Heart right ventricle (tissue), 16 donors: ENCODE measurements around the gene APOC1. TPM values are rescaled to one million over a fixed set of nuclear protein-coding genes. Genes with fewer than 3 reads are reported as not detected.
"Not testable (repeated sequence)": the region's sequence is repeated elsewhere in the genome, so short reads cannot be mapped to it uniquely, and the experiment has no call there.

Source experiments
- ATAC-seq, 8 donors: fragments of 200-7000 bp; cut with Tn5 transposase; one replicate each; pipeline ENCODE4 v1.9.1; 2020; ENCODE audit warnings: mild to moderate bottlenecking in 8 of 8, moderate library complexity in 8 of 8, moderate number of reproducible peaks in 1 of 8
- DNase-seq, 2 donors: peaks; one replicate each; pipeline ENCODE4 v3.0.0-alpha.2; 2020
- H3K27ac ChIP-seq, 10 donors: fragments of 200-600 bp; sonication (generic) in 2 of 10; one replicate each; pipeline versions ENCODE4 v1.5.0 to v1.8.0; 2020 to 2022; ENCODE audit warnings: mild to moderate bottlenecking in 3 of 10
- H3K27me3 ChIP-seq, 7 donors: fragments of 200-600 bp; one replicate each; pipeline ENCODE4 v1.8.0; 2021 to 2022; ENCODE audit warnings: mild to moderate bottlenecking in 2 of 7
- H3K36me3 ChIP-seq, 9 donors: fragments of 200-600 bp; sonication (generic) in 1 of 9; one replicate each; pipeline versions ENCODE4 v1.5.0 to v1.8.0; 2020 to 2022; ENCODE audit warnings: mild to moderate bottlenecking in 2 of 9
- H3K4me1 ChIP-seq, 9 donors: fragments of 200-600 bp; sonication (generic) in 1 of 9; one replicate each; pipeline versions ENCODE4 v1.5.0 to v1.8.0; 2020 to 2022; ENCODE audit warnings: mild to moderate bottlenecking in 4 of 9
- H3K4me3 ChIP-seq, 10 donors: fragments of 200-600 bp; sonication (generic) in 2 of 10; one replicate each; pipeline versions ENCODE4 v1.5.0 to v1.8.0; 2020 to 2022; ENCODE audit warnings: mild to moderate bottlenecking in 7 of 10, moderate library complexity in 2 of 10
- H3K9me3 ChIP-seq, 11 donors: fragments of 200-600 bp in 10 of 11; sonication (generic) in 2 of 11; one replicate each; pipeline versions ENCODE4 v1.5.0 to v1.8.0; 2013 to 2022; ENCODE audit warnings: mild to moderate bottlenecking in 2 of 11, control low read depth in 1 of 11, moderate library complexity in 1 of 11
- WGBS, 2 donors: extraction: QIAGEN DNeasy Blood & Tissue Kit; methylation state at CpG; one replicate each; pipeline ENCODE4 v1.1.7; 2013; ENCODE audit warnings: inconsistent platforms in 1 of 2; 5-methylcytosine and 5-hydroxymethylcytosine counted together
- intact Hi-C, 10 donors: fragments of 100-400 bp; cut with DNase I; formaldehyde crosslinking; loops; one replicate each; pipeline versions ENCODE4 v1.11.1 to v1.14.2; 2022
- long read RNA-seq, 3 donors: library from polyadenylated mRNA; unstranded; transcript quantifications; one replicate each; pipeline ENCODE4 v2.0.0, GENCODE V29; 2020 to 2021
- polyA plus RNA-seq, 2 donors: library from polyadenylated mRNA; stranded (reverse); fragments of 200-250 nt; gene quantifications; one replicate each; pipeline ENCODE4 v1.2.3, GENCODE V29; 2013
- total RNA-seq, 10 donors: library from RNA; stranded (reverse); fragmentation: NEBNext Ultra II Directional in 3 of 10; extraction: Animal tissue kit (Norgen Biotek cat#: 25700) in 3 of 10; gene quantifications; one replicate each; pipeline versions ENCODE4 v1.2.1 to v1.2.4, GENCODE V29; 2021 to 2023
- TF ChIP-seq, protein P1 (sequence below), 9 donors: fragments of 200-600 bp; sonication (generic) in 2 of 9; IDR thresholded peaks; one replicate each; pipeline versions ENCODE4 v1.5.0 to v1.8.0; 2021 to 2022; ENCODE audit warnings: antibody characterized with exemption in 9 of 9, mild to moderate bottlenecking in 5 of 9, moderate library complexity in 1 of 9
- donor health status: Arrhythmogenic right ventricular cardiomyopathy.
- donor health status: ischemic (EF 13 %, LVEDD 7.1; RV severe dilation, severe dysfunction).
- donor health status: healthy with polysubstance abuse.
- donor health status: DM: no; HTN: yes; CAD: no.
- donor health status: DM: no; HTN: no; CAD: no.
- donor health status: ischemic (EF 25% LVEDD 6.9; RV normal size, moderate dysfunction).
- donor health status: ischemic (EF 25% LVEDD 5.7; RV mildly dilated, moderate dysfunction).
- donor health status: healthy.
- donor health status: DM: yes; HTN: yes; CAD: no.
- donor health status: Ischemic cardiomyopathy.
- donor health status: ischemic (EF 35%, LVEDD 5.7; RV mildly dilated, moderate dysfunction).
- donor health status: nonischemic (EF 11% LVEDD 7.7; RV severe dilation, severe dysfunction).
- donor health status: DM: yes; HTN: yes; CAD: no.
- donor health status: PGD.
- donor health status: ischemic (EF 29% LVEDD 5.4; RV normal size, mild dysfunction).
- donor health status: nonischemic (EF 23%, LVEDD 6.1; RV moderate dilation, normal function).

Gene APOC1
- total RNA-seq (10 to 100 TPM in 1 of 10 donors, 1 to 10 TPM in 4, not detected in 5; 1.4 to 13.5 (median 1.6) TPM), polyA plus RNA-seq (1 to 10 TPM; 3.6 to 5.3 TPM)
- long read RNA-seq, donor 1 = 0 reads
- long read RNA-seq, donor 2 = 0 reads
- long read RNA-seq, donor 3 = 0 reads

- H3K27me3 ChIP-seq, H3K9me3 ChIP-seq, intact Hi-C loops, H3K36me3 ChIP-seq: not testable (repeated sequence)
- peak within 1 kb of the TSS; percentile 19 to 65 (median 57) for H3K4me3 ChIP-seq
- peak; percentile 83 to 84 for DNase-seq
- 6 to 7% methylated on average over 25 to 27 of the region's 28 CpGs for WGBS, 2 donors
- peaks cover 0 to 38% (median 10%) of the 10 kb centered on the region in 9 donors for H3K4me1 ChIP-seq
- peak within 1 kb of the TSS in 4 of 10 donors; percentile 21 to 82 (median 38) for H3K27ac ChIP-seq
- peak; percentile 88 to 95 (median 93) for ATAC-seq
Measured at GRCh38 chr19:44914433-44915206, at the start of gene APOC1. TSS of gene APOC1 (plus strand) at chr19:44914608. CDS start at chr19:44914892, 284 bp downstream.

GRCh38 chr19:44865196-44865767, 49.1 kb upstream of the APOC1 start:
- H3K4me1 ChIP-seq = peaks cover 0 to 52% (median 32%) of the 10 kb centered on the region in 9 donors
- TF ChIP-seq, protein P1, sequence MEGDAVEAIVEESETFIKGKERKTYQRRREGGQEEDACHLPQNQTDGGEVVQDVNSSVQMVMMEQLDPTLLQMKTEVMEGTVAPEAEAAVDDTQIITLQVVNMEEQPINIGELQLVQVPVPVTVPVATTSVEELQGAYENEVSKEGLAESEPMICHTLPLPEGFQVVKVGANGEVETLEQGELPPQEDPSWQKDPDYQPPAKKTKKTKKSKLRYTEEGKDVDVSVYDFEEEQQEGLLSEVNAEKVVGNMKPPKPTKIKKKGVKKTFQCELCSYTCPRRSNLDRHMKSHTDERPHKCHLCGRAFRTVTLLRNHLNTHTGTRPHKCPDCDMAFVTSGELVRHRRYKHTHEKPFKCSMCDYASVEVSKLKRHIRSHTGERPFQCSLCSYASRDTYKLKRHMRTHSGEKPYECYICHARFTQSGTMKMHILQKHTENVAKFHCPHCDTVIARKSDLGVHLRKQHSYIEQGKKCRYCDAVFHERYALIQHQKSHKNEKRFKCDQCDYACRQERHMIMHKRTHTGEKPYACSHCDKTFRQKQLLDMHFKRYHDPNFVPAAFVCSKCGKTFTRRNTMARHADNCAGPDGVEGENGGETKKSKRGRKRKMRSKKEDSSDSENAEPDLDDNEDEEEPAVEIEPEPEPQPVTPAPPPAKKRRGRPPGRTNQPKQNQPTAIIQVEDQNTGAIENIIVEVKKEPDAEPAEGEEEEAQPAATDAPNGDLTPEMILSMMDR (IDR thresholded peaks at IDR 0.05) = no peak
- 91 to 93% methylated on average over 27 of the region's 27 CpGs for WGBS, 2 donors
- no peaks in the 10 kb centered on the region for H3K27me3 ChIP-seq
- intact Hi-C loops = no loop called here
- no peak overlapping the region for H3K4me3 ChIP-seq
- peak overlapping the region in 1 of 10 donors; percentile 14 for H3K27ac ChIP-seq
- ATAC-seq (no peak), DNase-seq (no peak)
- no peaks in the 10 kb centered on the region for H3K9me3 ChIP-seq
- H3K36me3 ChIP-seq = peaks cover 0 to 62% (median 22%) of the 10 kb centered on the region in 9 donors

DNA sequence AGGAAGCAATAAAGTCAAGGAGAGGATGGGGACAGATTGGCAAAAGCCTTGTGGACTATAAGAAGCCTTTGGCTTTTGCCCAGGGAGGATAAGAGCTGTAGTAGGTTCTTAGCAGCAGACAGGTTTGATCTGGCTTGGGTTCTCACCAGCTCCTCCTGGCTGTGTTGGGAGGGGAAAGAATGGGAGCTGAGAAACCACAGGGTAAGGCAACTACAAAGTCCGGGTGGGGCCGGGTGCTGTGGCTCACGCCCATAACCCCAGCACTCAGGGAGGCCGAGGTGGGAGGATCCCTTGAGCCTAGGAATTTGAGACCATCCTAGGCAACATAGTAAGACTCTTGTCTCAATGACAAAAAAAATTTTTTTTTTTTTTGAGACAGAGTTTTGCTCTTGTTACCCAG, 47.7 kb upstream of the APOC1 start:
- intact Hi-C loops = no loop called here
- Histone ChIP-seq H3K27ac (peak overlapping the region in 4 of 10 donors; percentile 7 to 82 (median 22)), H3K4me1 (peaks cover 6 to 60% (median 38%) of the 10 kb centered on the region in 9 donors), H3K4me3 (no peak overlapping the region), H3K27me3 (no peaks in the 10 kb centered on the region), H3K9me3 (no peaks in the 10 kb centered on the region), H3K36me3 (peaks cover 0 to 60% (median 25%) of the 10 kb centered on the region in 9 donors)
- no peak for ATAC-seq
- WGBS, 2 donors = 87 to 90% methylated on average over 4 of the region's 4 CpGs
- no peak for DNase-seq
- TF ChIP-seq, protein P1 (IDR thresholded peaks at IDR 0.05) = no peak

- peaks cover 0 to 60% (median 34%) of the 10 kb centered on the region in 9 donors for H3K36me3 ChIP-seq
- TF ChIP-seq, protein P1 (IDR thresholded peaks at IDR 0.05) = no peak
Measured at GRCh38 chr19:44867578-44867977, 46.8 kb upstream of the APOC1 start.

More at GRCh38 chr19:44867578-44867977, 46.8 kb upstream of the APOC1 start:
- DNase-seq (no peak), ATAC-seq (no peak)
- WGBS, 2 donors = 87 to 89% methylated on average over 12 of the region's 12 CpGs
- Histone ChIP-seq H3K4me1 (peaks cover 6 to 69% (median 46%) of the 10 kb centered on the region in 9 donors), H3K27me3 (no peaks in the 10 kb centered on the region), H3K4me3 (no peak overlapping the region), H3K27ac (peak overlapping the region in 8 of 10 donors; percentile 51 to 84 (median 77)), H3K9me3 (no peaks in the 10 kb centered on the region)
- intact Hi-C loops = no loop called here
